DOHH2 (cell line): ENCODE measurements around the gene ARL4D.

ENCODE experiments used
- H3F3A ChIP-seq: fragments of 200-600 bp; sonication (generic), shearing (Covaris generic); 2 replicates; pipeline ENCODE4 v1.6.0; 2016; ENCODE audit warnings: antibody characterized with exemption, mild to moderate bottlenecking; ENCODE audit not compliant: control insufficient read depth, insufficient read depth
- H3K27ac ChIP-seq: fragments of 200-600 bp; sonication (generic); 2 replicates; pipeline ENCODE4 v1.5.1; 2014; ENCODE audit warnings: low read depth, mild to moderate bottlenecking, low read length, moderate library complexity
- H3K27me3 ChIP-seq: fragments of 200-600 bp; sonication (generic); 2 replicates; pipeline ENCODE4 v1.6.1; 2014; ENCODE audit warnings: mild to moderate bottlenecking, low read length, mixed read lengths; ENCODE audit not compliant: control insufficient read depth
- H3K36me3 ChIP-seq: fragments of 200-600 bp; sonication (generic); 2 replicates; pipeline ENCODE4 v1.6.1; 2014; ENCODE audit warnings: mild to moderate bottlenecking, low read length, moderate library complexity, mixed read lengths; ENCODE audit not compliant: control insufficient read depth
- H3K4me1 ChIP-seq: fragments of 200-600 bp; sonication (generic); 2 replicates; pipeline ENCODE4 v1.6.1; 2014; ENCODE audit warnings: mild to moderate bottlenecking, low read length, mixed read lengths; ENCODE audit not compliant: control insufficient read depth
- H3K4me2 ChIP-seq: fragments of 200-600 bp; sonication (generic); 2 replicates; pipeline ENCODE4 v1.6.0; 2014; ENCODE audit warnings: mild to moderate bottlenecking, low read length, moderate library complexity
- H3K4me3 ChIP-seq: fragments of 200-600 bp; sonication (generic); 2 replicates; pipeline ENCODE4 v1.5.1; 2014; ENCODE audit warnings: mild to moderate bottlenecking, low read length, mixed read lengths
- H3K79me2 ChIP-seq: fragments of 200-600 bp; sonication (generic); 2 replicates; pipeline ENCODE4 v1.6.1; 2014; ENCODE audit warnings: mild to moderate bottlenecking, low read length, mixed read lengths; ENCODE audit not compliant: control insufficient read depth
- H3K9me2 ChIP-seq: fragments of 200-600 bp; sonication (generic); replicated peaks from 2 replicates; pipeline ENCODE4 v1.6.1; 2014; ENCODE audit warnings: mild to moderate bottlenecking, low read length, mixed read lengths; ENCODE audit not compliant: control insufficient read depth
- H3K9me3 ChIP-seq: fragments of 200-600 bp; sonication (generic); 2 replicates; pipeline ENCODE4 v1.6.1; 2014; ENCODE audit warnings: antibody characterized with exemption, low read length, mixed read lengths; ENCODE audit not compliant: control insufficient read depth, insufficient read depth
- H4K20me1 ChIP-seq: fragments of 200-600 bp; sonication (generic); 2 replicates; pipeline ENCODE4 v1.6.0; 2014; ENCODE audit warnings: low read depth, mild to moderate bottlenecking, antibody characterized with exemption, low read length, moderate library complexity; ENCODE audit not compliant: control insufficient read depth, insufficient read depth
- EZH2phosphoT487 ChIP-seq: fragments of 200-600 bp; sonication (generic); IDR thresholded peaks from 2 replicates; pipeline ENCODE4 v1.6.1; 2017; ENCODE audit warnings: borderline replicate concordance, mild to moderate bottlenecking, antibody characterized with exemption, low read length, moderate library complexity, mixed read lengths
- TF ChIP-seq, protein P1 (sequence below): fragments of 200-600 bp; sonication (generic); IDR thresholded peaks from one replicate; pipeline ENCODE4 v1.5.1; 2014; ENCODE audit warnings: antibody characterized with exemption, mild to moderate bottlenecking, low read depth, low read length; ENCODE audit not compliant: poor library complexity, severe bottlenecking

The ARL4D gene

DNA sequence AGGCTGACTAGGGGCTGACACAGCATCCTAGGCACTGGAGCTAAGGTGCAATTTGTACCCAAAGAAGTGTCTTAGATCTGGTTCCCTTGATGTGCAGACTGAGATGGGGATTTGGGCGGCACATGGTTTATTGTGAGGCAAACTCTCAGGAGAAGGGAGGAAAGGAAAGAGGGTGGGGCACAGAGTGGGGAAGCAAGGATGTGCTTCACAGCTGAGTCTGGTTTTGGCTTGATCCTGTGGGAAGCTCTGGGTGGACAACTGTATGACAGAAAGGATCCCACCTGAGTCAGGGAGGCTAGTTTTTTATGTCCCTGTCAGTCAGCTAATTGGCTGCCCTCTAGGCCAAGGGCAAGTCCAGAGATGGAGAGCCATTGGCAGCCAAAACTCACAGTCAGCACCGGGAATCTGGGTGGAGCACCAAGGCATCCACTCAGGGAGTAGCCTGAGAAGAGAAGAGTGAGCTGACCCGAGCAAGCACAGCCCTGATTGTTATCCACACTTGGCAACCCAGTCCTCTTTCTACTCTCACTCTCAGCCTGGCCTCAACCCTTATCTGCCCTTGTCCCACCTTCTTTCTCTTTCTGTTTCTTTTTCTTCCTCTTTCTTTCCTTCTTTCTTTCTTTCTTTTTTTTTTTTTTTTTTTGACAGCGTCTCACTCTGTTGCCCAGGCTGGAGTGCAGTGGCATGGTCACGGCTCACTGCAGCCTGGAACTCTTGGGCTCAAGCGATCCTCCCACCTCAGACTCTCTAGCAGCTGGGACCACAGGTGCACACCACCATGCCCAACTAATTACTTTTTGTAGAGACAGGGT is 12.0 kb downstream of the ARL4D start:
- Histone ChIP-seq H3K79me2 (no peaks in the 10 kb centered on the region), H3K36me3 (no peaks in the 10 kb centered on the region), H4K20me1 (no peaks in the 10 kb centered on the region), H3K27me3 (peaks cover 8% of the 10 kb centered on the region; the same call in 1 of the 2 replicates), H3K4me1 (peaks cover 13% of the 10 kb centered on the region), H3F3A (no peaks in the 10 kb centered on the region), H3K4me3 (no peak overlapping the region), H3K4me2 (no peak overlapping the region), H3K9me2 (no peaks in the 10 kb centered on the region), H3K9me3 (no peaks in the 10 kb centered on the region), H3K27ac (no peak overlapping the region)
- TF ChIP-seq, protein P1, sequence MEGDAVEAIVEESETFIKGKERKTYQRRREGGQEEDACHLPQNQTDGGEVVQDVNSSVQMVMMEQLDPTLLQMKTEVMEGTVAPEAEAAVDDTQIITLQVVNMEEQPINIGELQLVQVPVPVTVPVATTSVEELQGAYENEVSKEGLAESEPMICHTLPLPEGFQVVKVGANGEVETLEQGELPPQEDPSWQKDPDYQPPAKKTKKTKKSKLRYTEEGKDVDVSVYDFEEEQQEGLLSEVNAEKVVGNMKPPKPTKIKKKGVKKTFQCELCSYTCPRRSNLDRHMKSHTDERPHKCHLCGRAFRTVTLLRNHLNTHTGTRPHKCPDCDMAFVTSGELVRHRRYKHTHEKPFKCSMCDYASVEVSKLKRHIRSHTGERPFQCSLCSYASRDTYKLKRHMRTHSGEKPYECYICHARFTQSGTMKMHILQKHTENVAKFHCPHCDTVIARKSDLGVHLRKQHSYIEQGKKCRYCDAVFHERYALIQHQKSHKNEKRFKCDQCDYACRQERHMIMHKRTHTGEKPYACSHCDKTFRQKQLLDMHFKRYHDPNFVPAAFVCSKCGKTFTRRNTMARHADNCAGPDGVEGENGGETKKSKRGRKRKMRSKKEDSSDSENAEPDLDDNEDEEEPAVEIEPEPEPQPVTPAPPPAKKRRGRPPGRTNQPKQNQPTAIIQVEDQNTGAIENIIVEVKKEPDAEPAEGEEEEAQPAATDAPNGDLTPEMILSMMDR: no peak
- no peak for TF ChIP-seq EZH2phosphoT487

DNA sequence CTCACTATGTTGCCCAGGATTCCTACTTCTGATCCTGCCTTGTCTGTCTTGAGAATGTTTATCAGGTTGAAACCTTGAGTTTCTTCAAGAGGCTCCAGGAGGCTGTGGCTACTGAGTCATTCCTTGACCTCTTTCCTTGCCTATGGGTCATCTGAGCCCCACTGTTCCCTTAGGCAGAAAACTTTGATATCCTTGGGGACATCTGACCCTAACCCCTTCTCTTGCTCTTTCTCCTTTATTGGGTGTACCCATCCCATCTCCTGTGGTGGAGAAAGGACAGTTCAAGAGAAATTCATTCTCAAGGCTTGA is 12.5 kb downstream of the ARL4D start:
- Histone ChIP-seq H3K9me2 (no peaks in the 10 kb centered on the region), H3K4me3 (no peak overlapping the region), H3K27me3 (peaks cover 9% of the 10 kb centered on the region; the same call in 1 of the 2 replicates), H4K20me1 (no peaks in the 10 kb centered on the region), H3K4me2 (no peak overlapping the region), H3K27ac (no peak overlapping the region), H3F3A (no peaks in the 10 kb centered on the region), H3K4me1 (peaks cover 13% of the 10 kb centered on the region), H3K36me3 (no peaks in the 10 kb centered on the region), H3K79me2 (no peaks in the 10 kb centered on the region), H3K9me3 (no peaks in the 10 kb centered on the region)
- no peak for TF ChIP-seq EZH2phosphoT487
- TF ChIP-seq, protein P1: no peak

DNA sequence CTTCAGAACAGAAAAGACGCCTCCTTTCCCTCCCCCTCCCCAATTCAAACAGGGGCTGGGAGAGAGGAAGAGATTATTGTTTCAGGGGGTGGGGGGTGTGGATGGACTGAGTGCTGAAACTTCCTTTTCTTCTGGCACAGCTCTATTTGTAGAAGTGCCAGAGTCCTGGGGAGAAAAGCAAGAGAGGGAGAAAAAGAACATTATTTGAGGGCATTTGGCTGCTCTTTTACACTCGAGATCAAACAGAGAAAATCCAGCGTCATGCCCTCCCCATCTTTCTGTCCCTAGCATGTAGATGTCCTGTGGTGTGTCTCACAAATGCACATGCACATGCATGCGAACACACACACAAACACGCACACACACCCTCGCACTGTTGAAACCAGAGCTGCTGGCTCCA is 13.0 kb downstream of the ARL4D start:
- peaks cover 13% of the 10 kb centered on the region for H3K4me1 ChIP-seq
- H3K27me3 ChIP-seq: peaks cover 13% of the 10 kb centered on the region; the same call in 1 of the 2 replicates
- no peaks in the 10 kb centered on the region for H3K9me2 ChIP-seq
- no peaks in the 10 kb centered on the region for H3K79me2 ChIP-seq
- H3K36me3 ChIP-seq: no peaks in the 10 kb centered on the region
- H4K20me1 ChIP-seq: no peaks in the 10 kb centered on the region
- no peak overlapping the region for H3K4me2 ChIP-seq
- H3K9me3 ChIP-seq: no peaks in the 10 kb centered on the region
- TF ChIP-seq, protein P1: no peak
- TF ChIP-seq EZH2phosphoT487: no peak
- no peaks in the 10 kb centered on the region for H3F3A ChIP-seq
- no peak overlapping the region for H3K4me3 ChIP-seq
- H3K27ac ChIP-seq: no peak overlapping the region

DNA sequence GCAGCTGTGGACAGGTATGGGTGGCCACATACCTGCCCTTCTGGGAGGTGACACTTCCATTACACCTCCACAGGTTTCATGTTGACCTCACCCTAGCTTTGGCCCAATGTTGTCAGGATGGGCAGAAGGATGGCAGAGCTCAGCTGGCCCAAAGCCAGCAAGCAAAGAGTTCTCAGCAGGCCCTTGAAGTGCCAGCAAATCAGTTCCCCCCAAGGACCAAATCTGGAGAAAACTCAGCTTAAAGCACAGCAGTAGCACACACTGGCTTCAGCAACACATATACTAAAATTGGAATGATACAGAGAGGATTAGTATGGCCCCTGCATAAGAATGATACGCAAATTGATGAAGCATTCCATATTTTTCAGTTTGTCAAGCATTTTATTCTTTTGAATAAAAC is 13.4 kb downstream of the ARL4D start:
- no peak for TF ChIP-seq EZH2phosphoT487
- TF ChIP-seq, protein P1: no peak
- no peak overlapping the region for H3K4me3 ChIP-seq
- no peaks in the 10 kb centered on the region for H3K79me2 ChIP-seq

More for the DNA sequence above, 13.4 kb downstream of the ARL4D start:
- H3K27ac ChIP-seq: no peak overlapping the region
- H4K20me1 ChIP-seq: no peaks in the 10 kb centered on the region
- H3K36me3 ChIP-seq: no peaks in the 10 kb centered on the region
- no peaks in the 10 kb centered on the region for H3K9me2 ChIP-seq
- H3F3A ChIP-seq: no peaks in the 10 kb centered on the region
- no peak overlapping the region for H3K4me2 ChIP-seq
- H3K4me1 ChIP-seq: peaks cover 13% of the 10 kb centered on the region
- H3K9me3 ChIP-seq: no peaks in the 10 kb centered on the region
- peaks cover 16% of the 10 kb centered on the region for H3K27me3 ChIP-seq
